Measurements from ENCODE around the gene TERT.

GRCh38 chr5:1323803-1324173 lies 28.9 kb upstream of the TERT start:
- TF ChIP-seq CTCF (conservative IDR thresholded peaks at IDR 0.05 in 1 of 2, IDR thresholded peaks at IDR 0.05 in 1 of 2; ENCODE audit: extremely low read depth in 1 of 2, insufficient read depth in 1 of 2, low read depth in 1 of 2, low read length in 2 of 2) (no peak), EZH2 (IDR thresholded peaks at IDR 0.05; ENCODE audit: borderline replicate concordance, low read length) (no peak)

Measured in mammary epithelial cell (primary cell).